HepG2 (cell line): Measurements from ENCODE around the gene ARAP1. TPM values are rescaled to one million over a fixed set of nuclear protein-coding genes. Genes with fewer than 3 reads are reported as not detected.
A peak's percentile ranks its signal among the peaks of the same experiment; 100 is the strongest.

ENCODE experiments used
- DNMT1 ChIP-seq: sonication (generic); formaldehyde crosslinking; IDR thresholded peaks from 2 replicates; pipeline ENCODE4 v1.5.1; 2020; ENCODE audit warnings: mild to moderate bottlenecking, missing genetic modification reagents
- ISL2 ChIP-seq: sonication (generic); formaldehyde crosslinking; IDR thresholded peaks from 2 replicates; pipeline ENCODE4 v1.5.0; 2020; ENCODE audit warnings: missing genetic modification reagents
- KDM4B ChIP-seq: sonication (generic); formaldehyde crosslinking; IDR thresholded peaks from 2 replicates; pipeline ENCODE4 v1.4.0; 2020; ENCODE audit warnings: missing genetic modification reagents
- MLLT10 ChIP-seq: sonication (generic); formaldehyde crosslinking; IDR thresholded peaks from 2 replicates; pipeline ENCODE4 v1.4.0; 2020; ENCODE audit warnings: missing genetic modification reagents
- PITX1 ChIP-seq: sonication (generic); formaldehyde crosslinking; IDR thresholded peaks from 2 replicates; pipeline ENCODE4 v1.5.1; 2020; ENCODE audit warnings: mild to moderate bottlenecking, missing genetic modification reagents
- SIN3A ChIP-seq: IDR thresholded peaks from 2 replicates; pipeline ENCODE4 v1.6.1; 2011; ENCODE audit warnings: low read depth, mild to moderate bottlenecking, control low read depth, low read length, borderline replicate concordance
- SNRNP70 ChIP-seq: fragments of 200-400 bp; formaldehyde crosslinking; IDR thresholded peaks from 2 replicates; pipeline ENCODE4 v1.6.1; 2017; ENCODE audit warnings: mild to moderate bottlenecking, low read depth, low read length, moderate library complexity
- SOX13 ChIP-seq, 3 experiments: fragments of 450-650 bp in 1 of 3; sonication (generic) in 1 of 3; formaldehyde crosslinking in 1 of 3; IDR thresholded peaks in 2 of 3; conservative IDR thresholded peaks in 1 of 3; 2 replicates each; pipeline versions ENCODE4 v1.5.0 to v1.6.1; 2016 to 2020; ENCODE audit warnings: antibody characterized with exemption in 1 of 3, mild to moderate bottlenecking in 1 of 3, missing compliant biosample characterization in 1 of 3, missing genetic modification reagents in 1 of 3, moderate library complexity in 1 of 3
- ZBTB38 ChIP-seq: sonication (generic); formaldehyde crosslinking; IDR thresholded peaks from 2 replicates; pipeline ENCODE4 v1.5.1; 2020; ENCODE audit warnings: mild to moderate bottlenecking, missing genetic modification reagents
- ZFAT ChIP-seq: sonication (generic); formaldehyde crosslinking; conservative IDR thresholded peaks from 2 replicates; pipeline ENCODE4 v1.8.1; 2023; ENCODE audit warnings: missing genetic modification reagents, inconsistent platforms
- ZMYM4 ChIP-seq: sonication (generic); formaldehyde crosslinking; IDR thresholded peaks from 2 replicates; pipeline ENCODE4 v1.8.1; 2023; ENCODE audit warnings: mild to moderate bottlenecking, missing genetic modification reagents
- ZNF124 ChIP-seq: sonication (generic); formaldehyde crosslinking; IDR thresholded peaks from 2 replicates; pipeline ENCODE4 v1.4.0; 2020; ENCODE audit warnings: missing genetic modification reagents
- ZZZ3 ChIP-seq: sonication (generic); formaldehyde crosslinking; IDR thresholded peaks from 2 replicates; pipeline ENCODE4 v1.4.0; 2020; ENCODE audit warnings: missing genetic modification reagents, mild to moderate bottlenecking, borderline replicate concordance
- polyA plus RNA-seq, 8 experiments: library from polyadenylated mRNA; depleted of rRNA in 3 of 8; stranded (reverse) in 7 of 8; unstranded in 1 of 8; fragments of >200 nt; fragmentation: Illumina TruSeq in 4 of 8; extraction: Trizol in 4 of 8; gene quantifications; 2 replicates each; pipeline versions ENCODE4 v1.2.1 to v1.2.3, GENCODE V29; 2011 to 2016; ENCODE audit warnings: low read depth in 4 of 8, missing spikeins in 1 of 8, mixed read lengths in 1 of 8; ENCODE audit not compliant: insufficient read depth in 1 of 8
- total RNA-seq, 5 experiments: library from RNA; depleted of rRNA; stranded (reverse); fragments of >200 nt; fragmentation: Illumina TruSeq; extraction: Trizol; gene quantifications; 2 replicates each; pipeline ENCODE4 v1.2.3, GENCODE V29; 2016; ENCODE audit warnings: low read depth in 1 of 5
- TF ChIP-seq, protein P1 (sequence below): sonication (generic); formaldehyde crosslinking; IDR thresholded peaks from 2 replicates; pipeline ENCODE4 v1.4.0; 2020; ENCODE audit warnings: mild to moderate bottlenecking, missing genetic modification reagents, borderline replicate concordance
- TF ChIP-seq, protein P2 (sequence below): sonication (generic); formaldehyde crosslinking; IDR thresholded peaks from 2 replicates; pipeline ENCODE4 v1.5.0; 2020; ENCODE audit warnings: mild to moderate bottlenecking, missing genetic modification reagents
- TF ChIP-seq, protein P3 (sequence below): sonication (generic); formaldehyde crosslinking; IDR thresholded peaks from 2 replicates; pipeline ENCODE4 v1.4.0; 2020; ENCODE audit warnings: missing genetic modification reagents
- TF ChIP-seq, protein P4 (sequence below): sonication (generic); formaldehyde crosslinking; IDR thresholded peaks from 2 replicates; pipeline ENCODE4 v1.8.1; 2023; ENCODE audit warnings: mild to moderate bottlenecking, inconsistent platforms, moderate library complexity, missing genetic modification reagents, borderline replicate concordance

ARAP1 gene
- total and polyA plus RNA-seq, 2 of the 13 experiments (the other 11 are each of a cell fraction or from before 2014, with no cell fraction given): 43.2 to 55.5 TPM

DNA sequence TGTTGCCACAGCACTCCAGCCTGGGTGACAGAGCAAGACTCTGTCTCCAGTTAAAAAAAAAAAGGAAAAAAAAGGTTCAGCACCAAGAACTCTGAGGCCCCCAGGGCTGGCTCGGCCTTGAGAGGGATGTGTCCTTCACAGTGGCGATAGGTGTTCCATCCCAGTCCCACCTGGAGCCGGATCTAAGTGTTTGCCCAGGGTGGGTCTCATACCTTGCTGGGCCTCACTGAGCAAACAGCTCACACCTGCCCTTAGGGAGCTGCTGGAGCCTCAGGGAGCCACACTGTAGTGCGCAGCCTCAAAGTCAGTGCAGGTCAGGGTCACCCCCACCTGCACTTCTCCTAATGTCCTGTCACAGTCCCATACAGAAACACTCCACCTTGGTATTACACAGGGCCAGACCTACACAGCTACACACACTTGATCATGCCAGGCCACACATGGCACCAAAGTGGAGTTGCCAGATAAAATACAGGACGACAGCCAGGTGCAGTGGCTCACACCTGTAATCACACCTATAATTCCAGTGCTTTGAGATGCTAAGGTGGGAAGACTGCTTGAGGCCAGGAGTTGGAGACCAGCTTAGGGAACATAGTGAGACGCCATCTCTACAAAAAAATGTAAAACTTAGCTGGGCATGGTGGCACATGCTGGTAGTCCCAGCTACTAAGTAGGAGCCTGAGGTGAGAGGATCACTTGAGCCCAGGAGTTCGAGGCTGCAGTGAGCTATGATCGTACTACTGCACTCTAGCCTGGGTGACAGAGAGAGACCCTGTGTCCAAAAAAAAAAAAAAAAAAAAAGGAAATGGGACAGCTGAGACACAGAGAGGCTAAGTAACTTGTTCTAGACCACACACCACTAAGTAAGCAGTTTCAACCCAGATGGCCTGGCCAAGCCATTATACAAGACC, 34.4 kb upstream of the ARAP1 start (continued):
- TF ChIP-seq, protein P1, sequence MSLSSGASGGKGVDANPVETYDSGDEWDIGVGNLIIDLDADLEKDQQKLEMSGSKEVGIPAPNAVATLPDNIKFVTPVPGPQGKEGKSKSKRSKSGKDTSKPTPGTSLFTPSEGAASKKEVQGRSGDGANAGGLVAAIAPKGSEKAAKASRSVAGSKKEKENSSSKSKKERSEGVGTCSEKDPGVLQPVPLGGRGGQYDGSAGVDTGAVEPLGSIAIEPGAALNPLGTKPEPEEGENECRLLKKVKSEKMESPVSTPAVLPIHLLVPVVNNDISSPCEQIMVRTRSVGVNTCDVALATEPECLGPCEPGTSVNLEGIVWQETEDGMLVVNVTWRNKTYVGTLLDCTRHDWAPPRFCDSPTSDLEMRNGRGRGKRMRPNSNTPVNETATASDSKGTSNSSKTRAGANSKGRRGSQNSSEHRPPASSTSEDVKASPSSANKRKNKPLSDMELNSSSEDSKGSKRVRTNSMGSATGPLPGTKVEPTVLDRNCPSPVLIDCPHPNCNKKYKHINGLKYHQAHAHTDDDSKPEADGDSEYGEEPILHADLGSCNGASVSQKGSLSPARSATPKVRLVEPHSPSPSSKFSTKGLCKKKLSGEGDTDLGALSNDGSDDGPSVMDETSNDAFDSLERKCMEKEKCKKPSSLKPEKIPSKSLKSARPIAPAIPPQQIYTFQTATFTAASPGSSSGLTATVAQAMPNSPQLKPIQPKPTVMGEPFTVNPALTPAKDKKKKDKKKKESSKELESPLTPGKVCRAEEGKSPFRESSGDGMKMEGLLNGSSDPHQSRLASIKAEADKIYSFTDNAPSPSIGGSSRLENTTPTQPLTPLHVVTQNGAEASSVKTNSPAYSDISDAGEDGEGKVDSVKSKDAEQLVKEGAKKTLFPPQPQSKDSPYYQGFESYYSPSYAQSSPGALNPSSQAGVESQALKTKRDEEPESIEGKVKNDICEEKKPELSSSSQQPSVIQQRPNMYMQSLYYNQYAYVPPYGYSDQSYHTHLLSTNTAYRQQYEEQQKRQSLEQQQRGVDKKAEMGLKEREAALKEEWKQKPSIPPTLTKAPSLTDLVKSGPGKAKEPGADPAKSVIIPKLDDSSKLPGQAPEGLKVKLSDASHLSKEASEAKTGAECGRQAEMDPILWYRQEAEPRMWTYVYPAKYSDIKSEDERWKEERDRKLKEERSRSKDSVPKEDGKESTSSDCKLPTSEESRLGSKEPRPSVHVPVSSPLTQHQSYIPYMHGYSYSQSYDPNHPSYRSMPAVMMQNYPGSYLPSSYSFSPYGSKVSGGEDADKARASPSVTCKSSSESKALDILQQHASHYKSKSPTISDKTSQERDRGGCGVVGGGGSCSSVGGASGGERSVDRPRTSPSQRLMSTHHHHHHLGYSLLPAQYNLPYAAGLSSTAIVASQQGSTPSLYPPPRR (CRISPR knock-in tag): peak; percentile 81; the same call in 1 of the 2 replicates
- TF ChIP-seq SOX13 (IDR thresholded peaks at IDR 0.05) (no peak), SOX13 (CRISPR knock-in tag; conservative IDR thresholded peaks at IDR 0.05 in 1 of 2, IDR thresholded peaks at IDR 0.05 in 1 of 2) (peak in 1 of 2 experiments; percentile 57; a peak in 2 of 4 replicates), ISL2 (peak; percentile 56; the same call in 1 of the 2 replicates), SIN3A (no peak), ZNF124 (CRISPR knock-in tag) (0 out of 2 replicates have a peak, but pooled peaks have one; percentile 69), ZMYM4 (CRISPR knock-in tag) (no peak), KDM4B (CRISPR knock-in tag) (no peak), SNRNP70 (no peak), PITX1 (CRISPR knock-in tag) (peak; percentile 73; the same call in 1 of the 2 replicates), ZZZ3 (CRISPR knock-in tag) (no peak), ZFAT (CRISPR knock-in tag) (no peak), ZBTB38 (no peak), DNMT1 (CRISPR knock-in tag) (0 out of 2 replicates have a peak, but pooled peaks have one; percentile 59), MLLT10 (CRISPR knock-in tag) (no peak)
- TF ChIP-seq, protein P2, sequence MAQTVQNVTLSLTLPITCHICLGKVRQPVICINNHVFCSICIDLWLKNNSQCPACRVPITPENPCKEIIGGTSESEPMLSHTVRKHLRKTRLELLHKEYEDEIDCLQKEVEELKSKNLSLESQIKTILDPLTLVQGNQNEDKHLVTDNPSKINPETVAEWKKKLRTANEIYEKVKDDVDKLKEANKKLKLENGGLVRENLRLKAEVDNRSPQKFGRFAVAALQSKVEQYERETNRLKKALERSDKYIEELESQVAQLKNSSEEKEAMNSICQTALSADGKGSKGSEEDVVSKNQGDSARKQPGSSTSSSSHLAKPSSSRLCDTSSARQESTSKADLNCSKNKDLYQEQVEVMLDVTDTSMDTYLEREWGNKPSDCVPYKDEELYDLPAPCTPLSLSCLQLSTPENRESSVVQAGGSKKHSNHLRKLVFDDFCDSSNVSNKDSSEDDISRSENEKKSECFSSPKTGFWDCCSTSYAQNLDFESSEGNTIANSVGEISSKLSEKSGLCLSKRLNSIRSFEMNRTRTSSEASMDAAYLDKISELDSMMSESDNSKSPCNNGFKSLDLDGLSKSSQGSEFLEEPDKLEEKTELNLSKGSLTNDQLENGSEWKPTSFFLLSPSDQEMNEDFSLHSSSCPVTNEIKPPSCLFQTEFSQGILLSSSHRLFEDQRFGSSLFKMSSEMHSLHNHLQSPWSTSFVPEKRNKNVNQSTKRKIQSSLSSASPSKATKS: no peak
- TF ChIP-seq, protein P3, sequence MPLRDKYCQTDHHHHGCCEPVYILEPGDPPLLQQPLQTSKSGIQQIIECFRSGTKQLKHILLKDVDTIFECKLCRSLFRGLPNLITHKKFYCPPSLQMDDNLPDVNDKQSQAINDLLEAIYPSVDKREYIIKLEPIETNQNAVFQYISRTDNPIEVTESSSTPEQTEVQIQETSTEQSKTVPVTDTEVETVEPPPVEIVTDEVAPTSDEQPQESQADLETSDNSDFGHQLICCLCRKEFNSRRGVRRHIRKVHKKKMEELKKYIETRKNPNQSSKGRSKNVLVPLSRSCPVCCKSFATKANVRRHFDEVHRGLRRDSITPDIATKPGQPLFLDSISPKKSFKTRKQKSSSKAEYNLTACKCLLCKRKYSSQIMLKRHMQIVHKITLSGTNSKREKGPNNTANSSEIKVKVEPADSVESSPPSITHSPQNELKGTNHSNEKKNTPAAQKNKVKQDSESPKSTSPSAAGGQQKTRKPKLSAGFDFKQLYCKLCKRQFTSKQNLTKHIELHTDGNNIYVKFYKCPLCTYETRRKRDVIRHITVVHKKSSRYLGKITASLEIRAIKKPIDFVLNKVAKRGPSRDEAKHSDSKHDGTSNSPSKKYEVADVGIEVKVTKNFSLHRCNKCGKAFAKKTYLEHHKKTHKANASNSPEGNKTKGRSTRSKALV (CRISPR knock-in tag): no peak
- TF ChIP-seq, protein P4, sequence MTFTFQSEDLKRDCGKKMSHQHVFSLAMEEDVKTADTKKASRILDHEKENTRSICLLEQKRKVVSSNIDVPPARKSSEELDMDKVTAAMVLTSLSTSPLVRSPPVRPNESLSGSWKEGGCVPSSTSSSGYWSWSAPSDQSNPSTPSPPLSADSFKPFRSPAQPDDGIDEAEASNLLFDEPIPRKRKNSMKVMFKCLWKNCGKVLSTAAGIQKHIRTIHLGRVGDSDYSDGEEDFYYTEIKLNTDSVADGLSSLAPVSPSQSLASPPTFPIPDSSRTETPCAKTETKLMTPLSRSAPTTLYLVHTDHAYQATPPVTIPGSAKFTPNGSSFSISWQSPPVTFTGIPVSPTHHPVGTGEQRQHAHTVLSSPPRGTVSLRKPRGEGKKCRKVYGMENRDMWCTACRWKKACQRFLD (CRISPR knock-in tag): no peak
